CD4-positive, alpha-beta memory T cell (primary cell): ENCODE results near the gene GLYATL1B. TPM values are rescaled to one million over a fixed set of nuclear protein-coding genes. Genes with fewer than 3 reads are reported as not detected.
"Not testable (repeated sequence)": the region's sequence is repeated elsewhere in the genome, so short reads cannot be mapped to it uniquely, and the experiment has no call there.

Source experiments
- CTCF ChIA-PET: fragments of 350-600 bp; sonication (Branson Sonifier 250); formaldehyde crosslinking; loops from one replicate; lab custom pipeline; 2021; ENCODE audit warnings: inconsistent platforms; ENCODE audit not compliant: partially characterized antibody; lab: Charles Lee
- POLR2A ChIA-PET: fragments of 350-600 bp; sonication (Branson Sonifier 250); formaldehyde crosslinking; loops from one replicate; lab custom pipeline; 2021; ENCODE audit not compliant: partially characterized antibody; lab: Charles Lee
- DNase-seq, 5 donors: peaks; one replicate each; pipeline versions ENCODE4 v3.0.0 to v3.0.0-alpha.2; 2020 to 2022; ENCODE audit warnings: mixed read lengths in 1 of 5
- H3K27ac ChIP-seq: one replicate; pipeline ENCODE4 v1.7.0; 2013; ENCODE audit warnings: low read depth, low read length
- H3K27me3 ChIP-seq: 2 replicates; pipeline ENCODE4 v1.7.0; 2013; ENCODE audit warnings: mild to moderate bottlenecking, low read length, moderate library complexity; ENCODE audit not compliant: insufficient read depth
- H3K36me3 ChIP-seq: 2 replicates; pipeline ENCODE4 v1.7.0; 2013; ENCODE audit warnings: mild to moderate bottlenecking, low read length, moderate library complexity; ENCODE audit not compliant: insufficient read depth
- H3K4me1 ChIP-seq: 2 replicates; pipeline ENCODE4 v1.7.0; 2013; ENCODE audit warnings: mild to moderate bottlenecking, low read length, moderate library complexity; ENCODE audit not compliant: insufficient read depth
- H3K4me3 ChIP-seq, 2 donors: one replicate each; pipeline ENCODE4 v1.7.0; 2013; ENCODE audit warnings: low read length in 2 of 2, mild to moderate bottlenecking in 1 of 2
- H3K9me3 ChIP-seq, 2 donors: one replicate each; pipeline ENCODE4 v1.7.0; 2013; ENCODE audit warnings: low read length in 2 of 2, control low read depth in 1 of 2; ENCODE audit not compliant: control insufficient read depth in 1 of 2
- H3K27ac Mint-ChIP-seq, 7 donors: one replicate each; pipeline ENCODE4 v1.8.0; 2020 to 2021; ENCODE audit warnings: mixed read lengths in 7 of 7, mild to moderate bottlenecking in 6 of 7, inconsistent platforms in 3 of 7, moderate library complexity in 3 of 7
- H3K27me3 Mint-ChIP-seq, 2 donors: one replicate each; pipeline ENCODE4 v1.8.0; 2020 to 2021; ENCODE audit warnings: mixed read lengths in 2 of 2
- H3K36me3 Mint-ChIP-seq, 2 donors: one replicate each; pipeline ENCODE4 v1.8.0; 2020 to 2021; ENCODE audit warnings: mixed read lengths in 2 of 2, inconsistent platforms in 1 of 2, mild to moderate bottlenecking in 1 of 2
- H3K4me1 Mint-ChIP-seq, 4 donors: one replicate each; pipeline ENCODE4 v1.8.0; 2020 to 2021; ENCODE audit warnings: mixed read lengths in 4 of 4, mild to moderate bottlenecking in 1 of 4
- H3K4me3 Mint-ChIP-seq, 8 donors: one replicate each; pipeline ENCODE4 v1.8.0; 2020 to 2021; ENCODE audit warnings: mixed read lengths in 8 of 8, mild to moderate bottlenecking in 7 of 8, moderate library complexity in 6 of 8, inconsistent platforms in 3 of 8
- H3K9me3 Mint-ChIP-seq, 8 donors: one replicate each; pipeline ENCODE4 v1.8.0; 2020 to 2021; ENCODE audit warnings: mixed read lengths in 8 of 8, mild to moderate bottlenecking in 5 of 8, inconsistent platforms in 3 of 8, moderate library complexity in 1 of 8
- intact Hi-C: fragments of 100-400 bp; cut with micrococcal nuclease; formaldehyde crosslinking; loops from one replicate; pipeline ENCODE4 v1.15.1; 2023
- polyA plus RNA-seq, 2 donors: library from polyadenylated mRNA; unstranded; fragments of 300-500 nt; fragmentation: Illumina TruSeq; gene quantifications; one replicate each; pipeline ENCODE4 v1.2.3, GENCODE V29; 2021
- total RNA-seq, 2 experiments: library from RNA; stranded (reverse); gene quantifications; one replicate each; pipeline ENCODE4 v1.2.3, GENCODE V29; 2021

GLYATL1B gene, protein sequence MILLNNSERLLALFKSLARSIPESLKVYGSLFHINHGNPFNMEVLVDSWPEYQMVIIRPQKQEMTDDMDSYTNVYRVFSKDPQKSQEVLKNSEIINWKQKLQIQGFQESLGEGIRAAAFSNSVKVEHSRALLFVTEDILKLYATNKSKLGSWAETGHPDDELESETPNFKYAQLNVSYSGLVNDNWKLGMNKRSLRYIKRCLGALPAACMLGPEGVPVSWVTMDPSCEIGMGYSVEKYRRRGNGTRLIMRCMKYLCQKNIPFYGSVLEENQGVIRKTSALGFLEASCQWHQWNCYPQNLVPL
- total RNA-seq, result not detected
- polyA plus RNA-seq, result not detected

DNA sequence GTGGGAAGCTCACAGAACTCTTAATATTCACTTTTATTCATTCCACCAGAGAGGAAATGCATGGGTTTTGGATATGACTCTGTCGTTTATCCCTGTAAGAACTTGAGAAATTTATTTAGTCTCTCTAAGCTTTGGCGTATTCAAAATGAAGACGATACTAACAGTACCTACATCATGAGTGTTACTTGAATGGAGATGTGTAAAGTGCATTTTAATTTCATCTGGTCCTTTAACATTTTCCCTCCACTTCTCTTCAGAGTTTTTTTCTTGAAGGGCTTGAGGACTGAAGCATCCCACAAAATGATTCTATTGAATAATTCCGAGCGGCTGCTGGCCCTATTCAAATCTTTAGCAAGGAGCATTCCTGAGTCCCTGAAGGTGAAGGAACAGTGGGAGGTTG is at the start of gene GLYATL1B:
TSS of gene GLYATL1B (plus strand) at position 301 of the 400 bp plus-strand sequence. CDS start at position 301, 0 bp downstream.
- H3K4me1 ChIP-seq, intact Hi-C loops, H3K27me3 Mint-ChIP-seq, H3K27ac ChIP-seq, POLR2A ChIA-PET, H3K9me3 Mint-ChIP-seq, H3K27ac Mint-ChIP-seq, H3K27me3 ChIP-seq, H3K9me3 ChIP-seq, DNase-seq, H3K4me1 Mint-ChIP-seq, H3K4me3 Mint-ChIP-seq, H3K36me3 Mint-ChIP-seq, H3K36me3 ChIP-seq, H3K4me3 ChIP-seq: not testable (repeated sequence)
- CTCF ChIA-PET, result interaction anchor here (0.6 to 1.2 kb wide), 2 partner anchors 65 to 72 kb away, joined by 3 to 5 read pairs; no protein-coding TSS in a partner anchor

DNA sequence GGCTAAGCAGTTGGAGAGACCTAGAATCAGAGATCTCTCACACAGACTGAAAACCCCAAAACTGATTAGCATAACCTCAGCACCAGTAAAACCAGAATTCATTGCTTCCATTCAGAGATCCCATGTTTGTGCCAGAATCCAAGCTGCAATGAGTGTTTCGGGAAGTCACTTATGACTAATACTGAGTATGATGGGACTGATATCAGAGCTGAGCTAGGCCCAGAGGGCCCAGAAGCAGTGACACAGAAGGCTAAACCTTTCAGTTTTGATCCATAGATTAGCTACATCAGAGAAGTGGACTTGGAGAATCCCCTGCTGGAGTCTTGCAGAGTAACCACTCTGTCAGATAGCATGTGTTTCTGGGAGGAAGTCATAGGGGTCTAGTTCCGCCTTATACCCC is 49.6 kb upstream of the GLYATL1B start:
- not testable (repeated sequence) for H3K4me1 Mint-ChIP-seq, H3K9me3 ChIP-seq

DNA sequence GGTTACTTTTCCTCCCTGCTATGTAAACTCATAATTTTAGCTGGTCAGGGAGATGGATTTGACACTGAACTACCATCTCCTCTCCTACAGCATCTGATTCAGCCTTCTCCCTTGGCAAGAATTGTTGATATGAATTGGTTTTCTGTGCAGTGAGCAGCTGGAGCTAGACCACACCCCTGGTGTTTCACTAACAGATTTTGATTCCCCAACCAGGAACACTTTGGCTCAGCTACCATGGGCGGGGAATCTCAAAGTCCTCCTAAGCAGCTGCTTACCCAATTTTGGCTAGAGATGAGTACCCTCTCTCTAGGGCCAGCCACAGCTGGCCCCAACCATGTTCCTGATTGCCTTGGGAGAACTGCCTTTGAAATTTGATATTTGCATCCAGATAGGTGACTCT is 48.7 kb upstream of the GLYATL1B start:
- H3K27me3 ChIP-seq, H3K36me3 Mint-ChIP-seq, CTCF ChIA-PET, DNase-seq, H3K27ac Mint-ChIP-seq, H3K9me3 ChIP-seq, H3K4me3 Mint-ChIP-seq, H3K4me1 ChIP-seq, intact Hi-C loops, H3K4me3 ChIP-seq, POLR2A ChIA-PET, H3K4me1 Mint-ChIP-seq, H3K27ac ChIP-seq, H3K9me3 Mint-ChIP-seq, H3K36me3 ChIP-seq: not testable (repeated sequence)
- peaks cover 15 to 34% of the 10 kb centered on the region in 2 donors for H3K27me3 Mint-ChIP-seq

More for the DNA sequence above, 49.6 kb upstream of the GLYATL1B start:
- H3K27me3 ChIP-seq, H3K4me3 Mint-ChIP-seq, DNase-seq, H3K4me3 ChIP-seq, H3K27ac Mint-ChIP-seq, intact Hi-C loops, H3K27ac ChIP-seq, POLR2A ChIA-PET, H3K9me3 Mint-ChIP-seq, H3K36me3 ChIP-seq, H3K36me3 Mint-ChIP-seq, H3K4me1 ChIP-seq: not testable (repeated sequence)
- peaks cover 15 to 41% of the 10 kb centered on the region in 2 donors for H3K27me3 Mint-ChIP-seq
- CTCF ChIA-PET, result interaction anchor here (1.3 kb wide), 1 partner anchor 17 kb away, joined by 3 read pairs; no protein-coding TSS in a partner anchor

DNA sequence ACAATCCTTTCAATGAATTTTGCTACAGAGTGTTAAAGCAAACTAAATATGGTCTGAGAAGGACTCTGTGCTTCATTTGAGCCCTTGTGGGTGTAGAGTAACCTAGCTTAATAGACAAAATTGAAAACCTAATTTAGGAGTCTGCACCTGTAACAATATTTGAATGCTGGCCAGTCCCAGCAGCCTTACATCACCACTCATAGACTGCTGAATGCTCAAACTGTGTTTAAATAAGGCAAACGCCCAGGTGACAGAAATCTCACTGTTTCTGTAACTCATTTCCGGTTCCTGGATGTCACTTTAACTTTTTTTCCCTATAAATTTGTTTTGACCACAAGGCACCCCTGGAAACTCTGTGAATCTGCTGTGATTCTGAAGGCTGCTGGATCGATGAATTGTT is 45.5 kb upstream of the GLYATL1B start:
- no peaks in the 10 kb centered on the region for H3K36me3 ChIP-seq
- no peaks in the 10 kb centered on the region for H3K4me1 ChIP-seq
- H3K4me3 Mint-ChIP-seq, result no peak overlapping the region
- no peaks in the 10 kb centered on the region for H3K36me3 Mint-ChIP-seq
- H3K27ac ChIP-seq, result no peak overlapping the region
- H3K9me3 ChIP-seq, result no peaks in the 10 kb centered on the region
- H3K9me3 Mint-ChIP-seq, result peaks cover 0 to 3% (median 0%) of the 10 kb centered on the region in 8 donors
- H3K4me1 Mint-ChIP-seq, result no peaks in the 10 kb centered on the region
- ChIA-PET POLR2A (no interaction called here), CTCF (no interaction called here)
- intact Hi-C loops, result no loop called here
- no peak for DNase-seq
- no peak overlapping the region for H3K27ac Mint-ChIP-seq
- H3K4me3 ChIP-seq, result no peak overlapping the region
- H3K27me3 ChIP-seq, result no peaks in the 10 kb centered on the region
- H3K27me3 Mint-ChIP-seq, result peaks cover 14 to 16% of the 10 kb centered on the region in 2 donors

DNA sequence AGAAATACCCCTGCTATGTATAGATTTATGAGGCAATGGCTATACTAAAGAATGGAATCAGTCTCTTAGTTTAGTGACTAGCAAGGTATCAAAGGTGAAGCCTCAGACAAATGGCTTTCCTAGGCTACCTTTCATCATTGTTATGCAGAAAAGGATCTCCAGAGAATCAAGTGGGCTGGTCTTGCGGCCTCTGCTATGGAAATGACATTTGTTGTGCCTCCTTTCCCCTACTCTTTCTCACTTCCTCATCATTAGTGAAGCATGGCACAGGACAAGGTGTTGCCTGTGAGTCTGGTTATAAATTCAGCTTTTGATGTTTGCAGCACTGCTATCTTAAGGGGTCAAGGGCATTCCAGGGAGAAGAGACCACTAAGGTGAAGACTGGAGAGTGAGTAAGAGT is 34.7 kb upstream of the GLYATL1B start:
- H3K9me3 Mint-ChIP-seq, H3K4me3 Mint-ChIP-seq, POLR2A ChIA-PET, H3K9me3 ChIP-seq, H3K27me3 ChIP-seq, DNase-seq, H3K27ac ChIP-seq, H3K4me1 Mint-ChIP-seq, H3K36me3 Mint-ChIP-seq, H3K4me3 ChIP-seq, H3K36me3 ChIP-seq, intact Hi-C loops, H3K4me1 ChIP-seq: not testable (repeated sequence)
- CTCF ChIA-PET, result interaction anchor here (0.9 to 4.6 kb wide), 2 partner anchors 85 to 106 kb away, joined by 3 to 66 read pairs; no protein-coding TSS in a partner anchor
- Mint-ChIP-seq H3K27me3 (peaks cover 12 to 23% of the 10 kb centered on the region in 2 donors), H3K27ac (peak overlapping the region in 1 of 7 donors; percentile 25)

DNA sequence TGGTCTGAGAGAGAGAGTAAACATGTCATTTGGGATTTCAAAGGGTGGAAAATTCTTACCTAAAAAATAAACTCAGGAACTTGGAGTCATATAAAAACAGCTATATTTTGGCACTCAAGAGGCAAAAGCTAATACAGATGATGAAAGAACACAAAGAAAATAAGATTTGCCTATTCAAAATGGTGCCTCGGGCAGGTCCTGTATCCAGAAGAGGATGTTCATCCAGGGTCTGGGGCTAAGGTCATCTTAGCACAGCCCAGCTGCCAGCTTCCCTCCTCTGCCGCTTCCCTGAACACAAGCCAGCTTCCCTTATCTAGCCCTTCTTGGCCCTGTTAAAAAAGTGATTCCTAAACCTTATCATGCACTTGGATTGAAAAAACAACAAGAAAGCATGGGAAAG is 33.8 kb upstream of the GLYATL1B start:
- H3K4me3 Mint-ChIP-seq, H3K4me1 Mint-ChIP-seq: not testable (repeated sequence)
- H3K27me3 Mint-ChIP-seq, result peaks cover 16 to 25% of the 10 kb centered on the region in 2 donors

DNA sequence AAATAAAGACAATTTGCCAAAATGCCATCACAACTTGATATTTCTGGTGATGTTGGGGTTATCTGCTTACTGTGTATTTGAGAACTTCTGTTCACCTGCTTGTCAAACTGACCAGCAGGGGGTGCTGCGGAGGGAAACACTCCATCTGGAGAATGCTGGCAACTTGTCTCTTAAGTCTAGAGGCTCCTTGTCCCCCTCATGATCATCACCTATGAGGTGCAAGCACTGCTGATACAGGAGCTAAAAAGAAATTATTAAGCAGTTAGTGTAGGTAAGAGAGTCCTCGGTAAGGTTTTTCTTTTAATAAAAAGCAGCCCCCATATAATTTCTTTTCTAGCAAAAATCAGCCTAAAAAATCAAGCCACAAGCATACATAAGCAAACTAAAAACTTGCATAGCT is 32.7 kb upstream of the GLYATL1B start:
- H3K27me3 Mint-ChIP-seq, result peaks cover 14 to 25% of the 10 kb centered on the region in 2 donors
- H3K4me3 ChIP-seq, result no peak overlapping the region
- no peaks in the 10 kb centered on the region for H3K9me3 ChIP-seq
- no peak overlapping the region for H3K27ac Mint-ChIP-seq
- no peak overlapping the region for H3K4me3 Mint-ChIP-seq
- H3K27me3 ChIP-seq, result no peaks in the 10 kb centered on the region
- intact Hi-C loops, result loop anchor here (1.0 kb wide), 2 partner anchors 83 to 105 kb away; no protein-coding TSS in a partner anchor
- peak; percentile 63 to 77 (median 71) for DNase-seq
- no peaks in the 10 kb centered on the region for H3K36me3 ChIP-seq
- ChIA-PET POLR2A (interaction anchor here (0.6 to 0.9 kb wide), 2 partner anchors 81 to 105 kb away, joined by 3 read pairs; no protein-coding TSS in a partner anchor), CTCF (interaction anchor here (0.6 to 4.6 kb wide), 15 partner anchors 10 to 377 kb away, joined by 3 to 66 read pairs (median 3); partner anchors contain the start of genes FAM111A and FAM111B)
- peaks cover 6% of the 10 kb centered on the region for H3K4me1 ChIP-seq
- H3K27ac ChIP-seq, result no peak overlapping the region
- no peaks in the 10 kb centered on the region for H3K36me3 Mint-ChIP-seq
- H3K4me1 Mint-ChIP-seq, result peaks cover 4 to 7% (median 5%) of the 10 kb centered on the region in 4 donors
- H3K9me3 Mint-ChIP-seq, result no peaks in the 10 kb centered on the region

More for the DNA sequence above, 33.8 kb upstream of the GLYATL1B start:
- POLR2A ChIA-PET, H3K27ac ChIP-seq, H3K36me3 ChIP-seq, intact Hi-C loops, H3K4me1 ChIP-seq, H3K27me3 ChIP-seq, H3K27ac Mint-ChIP-seq, H3K4me3 ChIP-seq, DNase-seq, H3K36me3 Mint-ChIP-seq, H3K9me3 Mint-ChIP-seq, H3K9me3 ChIP-seq: not testable (repeated sequence)
- CTCF ChIA-PET, result interaction anchor here (0.8 to 4.6 kb wide), 7 partner anchors 11 to 105 kb away, joined by 3 to 66 read pairs (median 10); partner anchors contain the start of gene FAM111A
